Motor neuron (in vitro differentiated cells): ENCODE measurements around the gene DCUN1D5. TPM values are rescaled to one million over a fixed set of nuclear protein-coding genes. Genes with fewer than 3 reads are reported as not detected.
A peak's percentile ranks its signal among the peaks of the same experiment; 100 is the strongest.

ENCODE experiments used
- ATAC-seq, 8 experiments: fragments of 200-7000 bp; cut with Tn5 transposase; replicated peaks in 6 of 8; 2 replicates each; pipeline ENCODE4 v1.8.0; 2021; ENCODE audit warnings: mild to moderate bottlenecking in 8 of 8, moderate library complexity in 8 of 8
- H3K27ac ChIP-seq, 2 donors: fragments of 250-450 bp; sonication (Bioruptor Pico); 2 replicates each; pipeline ENCODE4 v1.9.0; 2021; ENCODE audit warnings: antibody characterized with exemption in 2 of 2, mild to moderate bottlenecking in 2 of 2, moderate library complexity in 1 of 2
- H3K4me1 ChIP-seq, 2 donors: fragments of 250-450 bp; sonication (Bioruptor Pico); replicated peaks in 1 of 2; 2 replicates each; pipeline ENCODE4 v1.6.1; 2021; ENCODE audit warnings: antibody characterized with exemption in 2 of 2, mild to moderate bottlenecking in 2 of 2, moderate library complexity in 1 of 2
- H3K4me3 ChIP-seq, 5 donors: fragments of 250-450 bp; sonication (Bioruptor Pico); 2 replicates each; pipeline ENCODE4 v1.9.0; 2021; ENCODE audit warnings: antibody characterized with exemption in 5 of 5, mild to moderate bottlenecking in 5 of 5, moderate library complexity in 4 of 5
- WGBS, 10 experiments: fragments of 450-650 bp; shearing (Covaris generic); methylation state at CpG; one replicate each; pipeline ENCODE4 v1.0.0; 2022; 5-methylcytosine and 5-hydroxymethylcytosine counted together
- in situ Hi-C, 9 experiments: fragments of 400-800 bp; cut with MboI; loops; one replicate each; pipeline ENCODE4 v1.15.0; 2021; ENCODE audit warnings: low sequenced_read_pairs in 9 of 9, low pct_unique_long_range_greater_than_20kb in 2 of 9; ENCODE audit not compliant: unreplicated experiment in 9 of 9
- total RNA-seq, 8 experiments: library from RNA; unstranded; fragments of 300-600 nt; gene quantifications; 2 replicates each; pipeline versions ENCODE4 v1.2.3 to v1.2.4, GENCODE V29; 2022

Gene DCUN1D5
- total RNA-seq, 8 experiments from 2014 or later, result 39.0 to 78.0 (median 52.2) TPM

GRCh38 chr11:103079833-103080232, 12.1 kb downstream of the DCUN1D5 start:
- in situ Hi-C loops, result no loop called here
- WGBS, 10 experiments, result 17 to 100% (median 86%) methylated on average over 1 of the region's 1 CpG; no CpG with 5 or more reads in 1 of the 10 experiments

DNA sequence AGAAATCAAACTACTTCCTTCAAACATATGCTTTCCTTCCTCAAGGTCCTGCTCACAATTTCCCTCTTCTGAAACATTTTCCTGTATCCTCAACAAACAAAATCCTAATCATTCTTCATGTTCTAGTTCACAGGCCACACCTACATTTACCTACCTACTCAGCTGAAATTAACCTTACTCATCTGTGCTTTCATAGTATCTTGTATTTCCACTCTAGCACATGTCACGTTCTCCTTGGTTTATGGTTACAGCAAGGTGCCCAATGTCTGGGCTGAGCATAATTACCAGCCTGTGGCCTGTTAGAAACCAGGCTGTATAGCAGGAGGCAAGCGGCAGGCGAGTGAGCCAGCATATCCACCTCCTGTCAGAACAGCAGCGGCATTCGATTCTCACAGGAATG, 13.2 kb downstream of the DCUN1D5 start:
- Histone ChIP-seq H3K4me1 (no peaks in the 10 kb centered on the region), H3K27ac (no peak overlapping the region), H3K4me3 (no peak overlapping the region)
- WGBS, 10 experiments, result 89 to 100% (median 100%) methylated on average over 1 to 5 of the region's 5 CpGs; no CpG with 5 or more reads in 3 of the 10 experiments
- in situ Hi-C loops, result no loop called here
- no peak for ATAC-seq

More at GRCh38 chr11:103079833-103080232, 12.1 kb downstream of the DCUN1D5 start:
- H3K4me3 ChIP-seq, result no peak overlapping the region
- H3K4me1 ChIP-seq, result no peaks in the 10 kb centered on the region
- no peak for ATAC-seq
- no peak overlapping the region for H3K27ac ChIP-seq

DNA sequence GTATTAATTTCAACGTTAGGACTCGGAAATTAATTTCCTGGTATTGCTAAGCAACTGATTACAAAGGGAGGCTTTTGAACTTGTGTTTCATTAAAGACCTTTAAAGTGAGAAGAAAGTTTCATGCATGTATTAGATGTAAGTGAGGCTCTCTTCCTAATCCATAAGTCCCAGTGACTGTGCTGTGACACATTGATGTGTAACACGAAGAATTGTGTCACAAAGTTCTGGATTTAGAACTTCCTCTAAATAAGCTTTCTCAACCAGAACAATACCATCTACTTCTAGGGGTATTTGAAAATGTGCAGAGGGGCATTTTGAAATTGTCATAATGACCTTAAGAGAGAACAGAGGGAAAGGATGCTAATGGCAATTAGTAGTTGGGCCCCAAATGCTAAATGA, 14.4 kb downstream of the DCUN1D5 start:
- Histone ChIP-seq H3K27ac (no peak overlapping the region), H3K4me3 (no peak overlapping the region), H3K4me1 (no peaks in the 10 kb centered on the region)
- WGBS, 10 experiments, result 60 to 100% (median 95%) methylated on average over 1 to 3 of the region's 3 CpGs; no CpG with 5 or more reads in 2 of the 10 experiments
- no peak for ATAC-seq
- in situ Hi-C loops, result no loop called here

DNA sequence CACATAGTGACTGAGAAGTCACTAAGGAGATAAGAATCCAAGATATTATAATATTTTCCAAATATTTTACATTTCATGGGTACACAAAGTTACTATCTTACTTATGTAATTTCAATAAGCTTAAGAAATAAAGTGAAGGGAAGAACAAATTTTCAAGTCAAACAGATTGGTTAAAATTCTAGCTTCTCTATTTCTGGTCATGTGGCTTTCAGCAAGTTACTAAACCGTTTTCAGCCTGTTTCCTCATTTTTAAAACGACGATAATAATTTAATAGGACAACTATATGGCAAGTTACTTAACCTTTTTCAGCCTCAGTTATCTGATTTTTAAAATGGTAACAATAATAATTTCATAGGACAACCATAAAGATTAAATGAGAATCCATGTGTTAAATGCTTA, 15.6 kb downstream of the DCUN1D5 start:
- 81 to 100% (median 100%) methylated on average over 1 to 3 of the region's 3 CpGs; no CpG with 5 or more reads in 2 of the 10 experiments for WGBS, 10 experiments
- no peaks in the 10 kb centered on the region for H3K4me1 ChIP-seq
- no peak for ATAC-seq
- in situ Hi-C loops, result no loop called here
- H3K27ac ChIP-seq, result no peak overlapping the region
- H3K4me3 ChIP-seq, result no peak overlapping the region

DNA sequence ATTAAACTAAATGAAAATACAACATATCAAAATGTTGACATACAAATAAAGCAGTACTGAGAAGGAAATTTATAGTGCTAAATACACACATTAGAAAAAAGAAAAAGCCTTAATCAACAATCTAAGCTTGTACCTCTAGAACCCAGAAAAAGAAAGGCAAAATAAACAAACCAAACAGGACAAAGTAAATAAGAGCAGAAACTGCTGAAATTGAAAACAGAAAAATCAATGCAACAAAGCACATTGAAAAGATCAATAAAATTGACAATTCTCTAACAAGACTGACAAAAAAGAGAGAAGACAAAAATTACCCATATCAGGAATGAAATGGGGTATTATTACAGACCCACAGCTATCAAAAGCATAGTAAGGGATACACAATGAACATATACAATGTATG, 21.0 kb downstream of the DCUN1D5 start:
- no peak overlapping the region for H3K4me3 ChIP-seq
- no peak for ATAC-seq
- H3K4me1 ChIP-seq, result no peaks in the 10 kb centered on the region
- no peak overlapping the region for H3K27ac ChIP-seq
- in situ Hi-C loops, result no loop called here

DNA sequence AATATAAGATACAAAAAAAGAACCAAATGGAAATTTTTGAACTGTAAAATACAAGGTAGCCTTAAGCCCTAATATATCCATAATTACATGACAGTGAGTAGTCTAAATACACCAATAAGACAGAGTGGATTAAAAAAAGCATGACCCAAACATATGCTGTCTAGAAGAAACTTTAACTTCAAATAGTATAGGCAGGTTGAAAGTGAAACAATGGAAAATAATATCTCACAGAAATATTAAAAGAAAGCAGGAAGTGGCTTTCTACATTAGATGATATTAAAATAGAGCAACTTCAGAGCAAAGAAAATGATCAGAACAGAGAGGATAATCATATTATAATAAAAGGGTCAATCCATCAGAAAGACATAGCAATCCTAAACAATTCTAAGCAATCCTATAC, 21.8 kb downstream of the DCUN1D5 start:
- ATAC-seq, result no peak
- Histone ChIP-seq H3K4me1 (no peaks in the 10 kb centered on the region), H3K27ac (no peak overlapping the region), H3K4me3 (no peak overlapping the region)
- in situ Hi-C loops, result no loop called here

- Histone ChIP-seq H3K4me3 (no peak overlapping the region), H3K4me1 (no peaks in the 10 kb centered on the region), H3K27ac (no peak overlapping the region)
- ATAC-seq, result no peak
- in situ Hi-C loops, result no loop called here
- 86 to 100% (median 100%) methylated on average over 1 to 2 of the region's 2 CpGs; no CpG with 5 or more reads in 3 of the 10 experiments for WGBS, 10 experiments
Measured at GRCh38 chr11:103069367-103069766, 22.6 kb downstream of the DCUN1D5 start.

GRCh38 chr11:103067118-103067517, 24.8 kb downstream of the DCUN1D5 start:
- in situ Hi-C loops, result no loop called here
- WGBS, 10 experiments, result 75 to 100% (median 90%) methylated on average over 1 of the region's 1 CpG; no CpG with 5 or more reads in 4 of the 10 experiments
- no peak for ATAC-seq

GRCh38 chr11:103061656-103062055, 30.3 kb downstream of the DCUN1D5 start:
- no peak overlapping the region for H3K27ac ChIP-seq
- 89 to 100% (median 100%) methylated on average over 1 of the region's 1 CpG for WGBS, 10 experiments
- in situ Hi-C loops, result no loop called here

More at GRCh38 chr11:103067118-103067517, 24.8 kb downstream of the DCUN1D5 start:
- Histone ChIP-seq H3K4me3 (no peak overlapping the region), H3K4me1 (no peaks in the 10 kb centered on the region), H3K27ac (no peak overlapping the region)

GRCh38 chr11:103055221-103055890, 36.6 kb downstream of the DCUN1D5 start:
- Histone ChIP-seq H3K4me3 (no peak overlapping the region), H3K27ac (no peak overlapping the region), H3K4me1 (no peaks in the 10 kb centered on the region)
- peak in 3 of 8 experiments; percentile 58 to 74 (median 71) for ATAC-seq
- in situ Hi-C loops, result no loop called here
- 0 to 88% (median 41%) methylated on average over 1 to 3 of the region's 3 CpGs for WGBS, 10 experiments

More at GRCh38 chr11:103061656-103062055, 30.3 kb downstream of the DCUN1D5 start:
- no peak for ATAC-seq
- Histone ChIP-seq H3K4me3 (no peak overlapping the region), H3K4me1 (no peaks in the 10 kb centered on the region)

GRCh38 chr11:103053997-103054396, 38.0 kb downstream of the DCUN1D5 start:
- no peak overlapping the region for H3K27ac ChIP-seq
- WGBS, 10 experiments, result 64 to 100% (median 100%) methylated on average over 1 to 3 of the region's 3 CpGs; no CpG with 5 or more reads in 1 of the 10 experiments
- ATAC-seq, result no peak
- in situ Hi-C loops, result no loop called here
- H3K4me3 ChIP-seq, result no peak overlapping the region
- no peaks in the 10 kb centered on the region for H3K4me1 ChIP-seq

DNA sequence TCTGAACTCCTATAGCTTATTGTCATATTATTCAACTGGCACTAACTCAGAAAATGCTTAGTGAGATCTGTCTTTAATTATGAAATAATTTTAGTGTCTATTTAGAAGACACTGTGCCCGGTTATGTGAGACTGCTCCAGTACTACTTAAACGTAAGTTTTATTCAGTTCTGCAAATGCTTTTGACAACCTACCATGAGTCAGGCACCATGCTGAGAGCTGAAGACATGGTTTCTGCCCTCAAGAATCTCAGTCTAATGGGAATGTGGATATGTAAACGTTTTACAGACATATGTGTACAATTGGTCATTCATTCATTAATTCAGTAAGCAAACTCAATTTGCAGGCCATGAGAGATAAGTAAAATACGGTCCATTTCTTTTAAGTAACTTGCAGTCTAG, 40.0 kb downstream of the DCUN1D5 start:
- no peak overlapping the region for H3K4me3 ChIP-seq
- ATAC-seq, result peak in 2 of 8 experiments; percentile 46 to 73
- in situ Hi-C loops, result no loop called here
- H3K4me1 ChIP-seq, result no peaks in the 10 kb centered on the region
- H3K27ac ChIP-seq, result no peak overlapping the region
- WGBS, 10 experiments, result 0 to 100% (median 82%) methylated on average over 1 to 4 of the region's 4 CpGs; no CpG with 5 or more reads in 2 of the 10 experiments

DNA sequence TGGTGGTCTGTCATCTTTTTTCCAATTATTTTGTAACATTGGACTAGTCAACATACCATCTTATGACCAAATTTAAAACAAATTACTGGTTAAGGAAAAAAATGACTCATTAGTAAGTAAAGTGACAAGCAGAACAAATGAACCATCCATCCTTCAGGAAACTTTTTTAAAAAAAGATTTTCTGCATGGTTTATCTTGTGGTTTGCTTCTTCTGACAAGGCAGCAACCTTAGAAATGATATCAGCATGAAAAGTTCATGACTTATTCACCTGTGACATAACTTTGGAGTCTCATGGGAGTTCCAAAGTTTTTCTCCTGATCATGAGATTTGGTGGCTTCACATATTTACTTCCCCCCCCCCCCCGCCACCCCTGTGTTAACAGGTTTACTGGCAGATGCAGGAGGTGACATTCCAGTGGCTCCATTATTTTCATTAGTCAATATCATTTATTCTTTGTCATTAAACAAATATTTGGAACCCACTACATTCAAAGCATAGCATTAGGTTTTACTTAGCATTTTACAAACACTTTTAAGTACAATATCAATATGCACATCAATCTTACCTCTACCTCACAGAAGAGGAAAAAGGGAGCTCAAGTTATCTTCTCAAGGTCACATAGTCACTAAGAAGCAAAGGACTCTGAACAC, 40.7 kb downstream of the DCUN1D5 start:
- Histone ChIP-seq H3K4me1 (no peaks in the 10 kb centered on the region), H3K4me3 (no peak overlapping the region), H3K27ac (no peak overlapping the region)
- in situ Hi-C loops, result no loop called here
- ATAC-seq, result no peak
- 80 to 100% (median 100%) methylated on average over 1 of the region's 1 CpG; no CpG with 5 or more reads in 6 of the 10 experiments for WGBS, 10 experiments

DNA sequence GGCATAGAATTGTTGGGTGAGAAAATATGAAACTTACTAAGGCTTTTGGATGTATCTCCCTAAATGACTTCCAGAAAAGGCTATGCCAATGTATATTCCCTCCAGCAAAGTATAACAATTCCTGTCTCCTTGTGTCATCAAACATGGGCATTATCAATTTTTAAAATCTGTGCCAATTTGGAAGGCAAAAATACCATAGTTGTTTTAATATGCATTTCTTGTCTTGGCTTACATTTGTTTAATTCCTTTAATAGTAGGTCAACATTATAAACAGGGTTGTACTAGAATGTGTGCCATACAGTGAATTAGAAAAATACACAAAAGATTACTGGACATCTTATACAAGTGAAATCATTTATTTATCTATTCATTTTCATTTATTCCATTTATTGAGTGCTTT, 41.6 kb downstream of the DCUN1D5 start:
- H3K4me3 ChIP-seq, result no peak overlapping the region
- in situ Hi-C loops, result no loop called here
- no peak for ATAC-seq
- H3K4me1 ChIP-seq, result no peaks in the 10 kb centered on the region
- H3K27ac ChIP-seq, result no peak overlapping the region
